ENCODE results near the gene CHPF.

The CHPF gene

GRCh38 chr2:219511547-219512325 lies 31.9 kb downstream of the CHPF start:
- Histone ChIP-seq H3K9me3 (ENCODE audit: control insufficient read depth, insufficient read depth, low read depth, low read length) (no peaks in the 10 kb centered on the region), H3K36me3 (ENCODE audit: control insufficient read depth in 2 of 2, insufficient read depth in 1 of 2, low read length in 2 of 2) (peaks cover 0 to 8% of the 10 kb centered on the region in 2 experiments; a peak in 1 of 3 replicates), H3K27ac (ENCODE audit: extremely low read depth, low read depth, low read length) (no peak overlapping the region), H3K4me1 (ENCODE audit: control insufficient read depth, insufficient read depth, low read length) (peaks cover 2% of the 10 kb centered on the region), H3K4me3 (ENCODE audit: low read depth, low read length) (no peak overlapping the region)
- POLR2A ChIA-PET: interaction anchor here (1.1 to 1.3 kb wide), 2 partner anchors 13 kb away, joined by 4 read pairs; partner anchors contain the start of gene GMPPA
- no peak for TF ChIP-seq ZNF239 (tag by site-specific recombination; IDR thresholded peaks at IDR 0.05)
- CTCF ChIA-PET: interaction anchor here (0.6 to 9.5 kb wide), 8 partner anchors 9 to 339 kb away, joined by 3 to 150 read pairs (median 4); partner anchors contain the start of gene GMPPA

DNA sequence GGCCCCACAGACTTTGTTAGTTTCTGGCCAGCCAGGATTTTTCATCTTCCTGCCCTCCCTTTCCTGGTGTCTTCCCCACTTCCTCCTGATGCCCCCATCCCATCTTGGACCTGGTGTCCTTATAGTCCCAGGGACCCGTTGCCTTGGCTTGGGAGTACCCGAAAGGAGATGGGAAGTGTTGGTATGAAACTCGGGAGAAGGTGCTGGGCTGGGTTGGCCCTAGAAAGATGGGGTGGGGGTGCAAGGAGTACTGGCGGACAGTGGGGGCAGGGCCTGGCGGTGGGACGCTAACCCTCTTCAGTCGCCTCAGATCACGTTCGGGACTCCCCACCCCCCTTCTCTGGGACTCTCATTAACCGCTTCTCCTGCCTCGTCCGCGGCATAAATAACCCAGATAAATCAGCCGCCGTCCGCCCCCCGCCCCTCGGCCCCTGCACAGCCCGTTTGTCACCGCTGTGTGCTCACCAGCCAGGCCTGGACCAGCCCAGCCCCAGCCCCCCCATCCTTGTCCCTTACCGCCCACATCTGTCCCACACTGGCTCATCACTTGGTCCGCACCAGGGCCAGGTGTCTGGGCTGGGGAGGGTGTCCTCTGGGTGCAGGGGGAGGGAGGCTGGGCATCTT lies 33.0 kb downstream of the CHPF start:
- H3K9me3 ChIP-seq (ENCODE audit: control insufficient read depth, insufficient read depth, low read depth, low read length): no peaks in the 10 kb centered on the region
- CTCF ChIA-PET: interaction anchor here (0.6 to 9.5 kb wide), 24 partner anchors 8 to 1759 kb away, joined by 3 to 150 read pairs (median 5); partner anchors contain the start of genes DNPEP, GMPPA and STK16
- H3K4me3 ChIP-seq (ENCODE audit: low read depth, low read length): no peak overlapping the region
- peaks cover 0 to 19% of the 10 kb centered on the region in 2 experiments; a peak in 1 of 3 replicates for H3K36me3 ChIP-seq (ENCODE audit: control insufficient read depth in 2 of 2, insufficient read depth in 1 of 2, low read length in 2 of 2)
- POLR2A ChIA-PET: interaction anchor here (0.6 to 2.0 kb wide), 6 partner anchors 11 to 31 kb away, joined by 3 to 21 read pairs (median 6); partner anchors contain the start of gene GMPPA
- H3K27ac ChIP-seq (ENCODE audit: extremely low read depth, low read depth, low read length): no peak overlapping the region
- H3K4me1 ChIP-seq (ENCODE audit: control insufficient read depth, insufficient read depth, low read length): peaks cover 2% of the 10 kb centered on the region
- TF ChIP-seq ZNF843 (tag by site-specific recombination; IDR thresholded peaks at IDR 0.05) (no peak), ZSCAN16 (tag by site-specific recombination; IDR thresholded peaks at IDR 0.05) (no peak), ZNF626 (tag by site-specific recombination; IDR thresholded peaks at IDR 0.05) (no peak), ZBTB7A (tag by site-specific recombination; IDR thresholded peaks at IDR 0.05; ENCODE audit: low read depth) (no peak), ZNF777 (tag by site-specific recombination; IDR thresholded peaks at IDR 0.05; ENCODE audit: borderline replicate concordance) (no peak), ZNF112 (tag by site-specific recombination; IDR thresholded peaks at IDR 0.05) (no peak), OVOL3 (tag by site-specific recombination; IDR thresholded peaks at IDR 0.05) (no peak), ZNF335 (tag by site-specific recombination; conservative IDR thresholded peaks at IDR 0.05) (no peak), ZNF138 (tag by site-specific recombination; IDR thresholded peaks at IDR 0.05; ENCODE audit: borderline replicate concordance) (no peak), ZNF518A (tag by site-specific recombination; conservative IDR thresholded peaks at IDR 0.05; ENCODE audit: low read depth) (no peak), ZBTB44 (tag by site-specific recombination; IDR thresholded peaks at IDR 0.05) (no peak), ZNF521 (tag by site-specific recombination; IDR thresholded peaks at IDR 0.05) (no peak), GFI1B (tag by site-specific recombination; IDR thresholded peaks at IDR 0.05) (no peak), PRDM10 (tag by site-specific recombination; IDR thresholded peaks at IDR 0.05) (no peak), ZXDB (tag by site-specific recombination; IDR thresholded peaks at IDR 0.05) (no peak), ZNF174 (tag by site-specific recombination; IDR thresholded peaks at IDR 0.05) (no peak)
- TF ChIP-seq, protein P1, sequence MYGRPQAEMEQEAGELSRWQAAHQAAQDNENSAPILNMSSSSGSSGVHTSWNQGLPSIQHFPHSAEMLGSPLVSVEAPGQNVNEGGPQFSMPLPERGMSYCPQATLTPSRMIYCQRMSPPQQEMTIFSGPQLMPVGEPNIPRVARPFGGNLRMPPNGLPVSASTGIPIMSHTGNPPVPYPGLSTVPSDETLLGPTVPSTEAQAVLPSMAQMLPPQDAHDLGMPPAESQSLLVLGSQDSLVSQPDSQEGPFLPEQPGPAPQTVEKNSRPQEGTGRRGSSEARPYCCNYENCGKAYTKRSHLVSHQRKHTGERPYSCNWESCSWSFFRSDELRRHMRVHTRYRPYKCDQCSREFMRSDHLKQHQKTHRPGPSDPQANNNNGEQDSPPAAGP (tag by site-specific recombination; IDR thresholded peaks at IDR 0.05): no peak

Data from HEK293 (cell line).